Stimulated activated CD8-positive, alpha-beta memory T cell treated with anti-CD3 and anti-CD28 coated beads, Interleukin-2, amount 100 ng/mL, for 1 hour (primary cell): ENCODE data around the gene SPRYD4.
A peak's percentile ranks its signal among the peaks of the same experiment; 100 is the strongest.

Experiments
- DNase-seq, 2 donors: peaks; one replicate each; pipeline ENCODE4 v3.0.0-alpha.2; 2020; ENCODE audit warnings: low read depth in 2 of 2

The SPRYD4 gene

DNA sequence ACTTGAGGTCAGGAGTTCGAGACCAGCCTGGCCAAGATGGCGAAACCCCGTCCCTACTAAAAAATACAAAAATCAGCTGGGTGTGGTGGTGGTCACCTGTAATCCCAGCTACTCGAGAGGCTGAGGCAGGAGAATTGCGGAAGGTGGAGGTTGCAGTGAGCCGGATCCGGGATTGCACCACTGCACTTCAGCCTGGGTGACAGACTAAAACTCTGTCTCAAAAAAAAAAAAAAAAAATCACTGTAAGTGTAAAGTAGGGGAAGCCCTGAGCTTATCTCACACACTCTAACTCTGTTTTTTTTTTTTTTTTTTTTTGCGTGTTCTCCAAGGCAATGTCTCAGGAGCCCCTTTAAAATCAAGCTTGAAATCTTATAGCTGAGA lies 52.8 kb downstream of the SPRYD4 start:
- no peak for DNase-seq

DNA sequence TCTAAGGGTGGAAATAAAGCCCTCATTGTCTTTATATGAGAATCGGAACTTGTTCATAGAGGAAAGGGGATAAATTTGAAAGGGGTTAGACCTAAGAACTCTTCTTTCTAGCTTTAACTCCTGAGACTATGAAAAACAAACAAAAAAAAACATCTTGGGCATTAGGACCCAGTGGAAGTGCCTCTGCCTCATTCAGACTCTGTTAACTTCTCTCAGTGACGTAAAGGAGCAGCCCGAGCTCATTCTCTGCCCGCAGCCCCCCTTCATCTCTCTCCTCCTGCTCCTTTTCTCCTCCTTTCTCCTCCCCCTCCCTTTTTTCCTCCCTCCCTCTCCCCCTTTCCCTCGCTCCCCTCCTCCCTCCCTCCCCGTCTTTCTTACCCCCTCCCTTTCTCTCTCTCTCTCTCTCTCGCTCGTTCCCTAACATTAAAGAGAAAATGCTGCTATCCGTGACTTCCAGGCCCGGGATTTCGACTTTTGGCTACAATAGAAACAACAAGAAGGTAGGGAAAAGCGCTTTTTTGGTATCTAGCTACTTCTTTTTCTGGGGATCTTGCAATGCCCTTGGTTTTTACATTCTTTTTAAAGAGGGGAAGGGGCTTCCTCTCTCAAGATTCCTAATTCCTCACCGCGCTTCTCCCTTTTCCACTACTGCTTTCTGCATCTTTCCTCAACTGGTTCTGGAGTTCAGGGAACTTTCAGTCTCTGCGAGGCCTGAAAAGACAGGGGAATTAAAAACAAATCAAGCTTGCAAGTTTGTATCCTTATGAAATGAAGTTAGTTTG lies 53.4 kb downstream of the SPRYD4 start, which contains the start of gene RBMS2:
Gene RBMS2 (plus strand): TSS at position 231 of the 782 bp plus-strand sequence. CDS start 204 bp downstream, at position 435.
- DNase-seq: peak; percentile 6 to 7

DNA sequence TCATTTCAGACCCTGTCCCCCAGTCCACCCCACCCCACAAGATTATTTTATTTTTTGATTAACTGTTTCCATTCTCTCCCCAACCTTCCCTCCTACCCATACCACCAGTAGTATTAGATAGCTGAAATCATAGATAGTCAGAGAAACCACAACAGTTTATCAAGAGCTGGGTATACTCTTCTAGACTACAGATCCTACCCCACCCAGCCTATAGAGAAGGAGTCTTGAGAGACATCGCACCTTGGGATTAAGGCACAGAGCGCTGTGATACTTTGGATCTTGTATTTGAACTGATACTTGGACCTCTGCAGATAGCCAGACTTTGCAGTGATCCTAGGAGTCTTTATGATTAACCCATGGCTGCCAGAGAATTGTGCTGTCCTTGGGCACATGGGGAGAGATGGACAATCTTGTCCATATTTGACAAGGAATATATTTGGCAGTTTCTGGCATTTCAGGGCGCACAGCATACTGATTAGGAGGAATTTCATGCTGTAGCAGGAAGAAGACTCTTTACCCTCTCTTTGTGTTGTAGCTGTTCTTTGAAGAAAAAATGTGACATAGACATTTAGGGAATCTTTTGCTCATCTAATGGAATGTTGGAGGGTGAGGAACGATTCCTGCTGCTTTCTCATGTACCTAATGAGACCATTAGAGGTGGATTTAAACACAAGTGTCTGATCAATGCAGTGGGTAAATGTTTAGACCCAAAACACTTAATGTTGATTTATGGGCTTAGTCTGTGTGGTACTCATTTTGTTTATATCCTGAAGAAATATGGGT lies 54.2 kb downstream of the SPRYD4 start:
- DNase-seq: no peak

DNA sequence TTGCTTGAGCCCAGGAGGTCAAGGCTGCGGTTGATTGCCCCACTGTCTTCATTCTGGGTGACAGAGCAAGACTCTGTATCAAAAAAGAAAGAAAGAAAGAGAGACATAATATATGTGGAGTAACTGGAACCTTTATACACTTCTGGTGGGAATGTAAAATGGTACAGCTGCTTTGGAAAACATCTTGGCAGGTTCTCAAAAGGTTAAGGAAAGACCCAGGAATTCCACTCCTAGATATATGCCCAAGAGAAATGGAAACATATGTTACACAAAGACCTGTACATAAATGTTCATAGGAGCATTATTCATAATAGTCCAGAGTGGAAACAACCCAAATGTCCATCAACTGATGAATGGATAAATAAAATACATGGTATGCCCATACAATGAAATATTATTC lies 60.5 kb downstream of the SPRYD4 start:
- no peak for DNase-seq
